Measurements from ENCODE around the gene COL23A1.
"Not testable (repeated sequence)": the region's sequence is repeated elsewhere in the genome, so short reads cannot be mapped to it uniquely, and the experiment has no call there.

Gene COL23A1

GRCh38 chr5:178313316-178313715, 276.9 kb downstream of the COL23A1 start:
- DNase-seq: no peak

GRCh38 chr5:178312880-178313282, 277.3 kb downstream of the COL23A1 start:
- DNase-seq: no peak

DNA sequence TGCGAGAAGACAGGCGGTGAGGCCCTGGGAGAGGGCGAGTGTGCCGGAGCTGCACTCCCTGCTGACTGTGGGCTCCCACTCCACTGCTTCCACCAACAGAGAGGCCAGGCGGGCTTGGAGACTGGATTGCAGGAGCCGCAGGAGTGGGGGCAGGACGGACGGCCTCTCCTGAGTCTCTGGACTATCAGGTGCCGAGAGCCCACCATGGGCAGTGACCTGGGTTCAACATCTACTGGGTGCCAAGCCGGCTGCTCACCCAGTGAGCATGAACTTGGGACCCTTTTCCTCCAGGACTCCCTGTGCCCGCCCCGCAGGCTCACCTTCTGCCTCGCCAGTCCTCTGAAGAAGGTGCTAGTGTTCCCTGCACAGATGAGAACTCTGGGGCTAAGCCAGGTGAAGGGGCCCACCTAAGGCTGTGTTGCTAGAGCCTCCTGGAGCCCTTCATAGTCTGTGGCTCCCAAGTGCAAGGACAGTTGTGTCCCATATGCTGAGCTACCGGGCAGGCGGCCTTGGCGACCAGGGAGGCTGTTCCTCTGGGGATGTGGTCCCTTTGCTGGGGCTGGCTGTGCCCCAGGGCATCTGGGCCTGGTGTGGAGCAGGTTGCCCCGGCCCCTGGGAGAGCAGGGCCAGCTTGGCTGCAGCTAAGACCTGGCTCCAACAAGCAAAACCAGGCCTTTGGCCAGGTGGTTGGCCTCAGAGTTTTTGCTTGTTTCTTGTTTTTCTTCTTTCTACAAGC, 279.9 kb downstream of the COL23A1 start:
- DNase-seq: no peak

DNA sequence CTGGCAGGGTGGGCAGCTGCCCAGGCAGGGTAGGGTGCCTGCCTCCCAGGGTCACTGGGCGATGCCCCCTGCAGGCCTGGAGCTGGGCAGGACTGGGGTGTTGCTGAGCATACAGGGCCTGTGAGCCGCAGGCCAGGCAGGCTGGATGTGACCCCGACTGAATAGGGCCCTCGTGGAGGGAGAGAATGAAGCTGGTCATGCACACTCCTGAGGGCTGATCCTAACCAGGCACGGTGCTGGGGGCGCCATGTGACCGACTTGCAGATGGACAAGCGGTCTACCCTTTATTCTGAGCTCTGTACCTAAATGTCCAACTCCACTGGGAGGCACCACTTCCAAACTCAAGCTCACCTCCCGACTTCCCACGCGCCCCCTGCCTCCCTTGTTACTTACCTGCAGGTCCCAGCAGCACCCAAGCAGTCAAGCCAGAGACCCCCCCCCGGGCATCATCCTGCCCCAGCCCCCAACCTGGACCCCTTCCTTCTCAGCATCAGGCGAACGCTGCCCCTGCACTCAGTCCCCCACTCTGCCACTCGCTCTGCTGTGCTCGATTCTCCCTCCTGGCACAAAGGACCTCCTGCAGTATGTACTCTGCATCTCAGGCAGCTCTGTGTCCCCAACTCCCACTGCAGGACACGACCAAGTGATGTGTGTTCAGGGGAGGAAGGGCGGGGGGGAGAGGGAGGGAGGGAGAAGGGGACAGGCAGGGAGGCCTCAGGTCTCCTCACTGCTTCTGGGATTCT, 280.8 kb downstream of the COL23A1 start:
- DNase-seq: no peak

- no peak for DNase-seq
These were observed 281.6 kb downstream of the COL23A1 start for GRCh38 chr5:178308541-178309092.

GRCh38 chr5:178307267-178308045, 282.7 kb downstream of the COL23A1 start:
- no peak for DNase-seq

- DNase-seq: no peak
These were observed 283.6 kb downstream of the COL23A1 start for GRCh38 chr5:178306430-178307225.

DNA sequence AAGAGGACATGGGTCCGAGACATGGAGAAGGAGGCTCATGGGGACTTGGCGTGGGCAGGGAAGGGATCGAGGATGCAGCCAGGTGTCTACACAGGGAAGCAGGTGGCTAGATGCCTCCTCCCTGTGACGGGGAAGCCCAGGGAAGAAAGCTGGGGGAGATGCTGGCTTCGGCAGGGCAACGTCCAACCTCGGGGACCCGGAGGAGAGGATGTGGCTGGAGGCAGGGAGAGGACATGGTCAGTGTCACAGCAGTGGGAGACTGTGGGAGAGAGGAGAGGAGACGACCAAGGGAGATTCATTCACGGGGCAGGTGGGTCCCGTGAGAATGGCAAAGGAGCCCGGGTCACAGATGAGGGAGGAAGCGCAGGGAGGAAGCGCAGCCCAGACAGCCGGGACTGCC, 284.4 kb downstream of the COL23A1 start:
- DNase-seq: no peak

- no peak for DNase-seq
These were observed 285.2 kb downstream of the COL23A1 start for GRCh38 chr5:178304761-178305645.

- no peak for DNase-seq
These were observed 286.2 kb downstream of the COL23A1 start for GRCh38 chr5:178304016-178304415.

- DNase-seq: not testable (repeated sequence)
These were observed 287.9 kb downstream of the COL23A1 start for GRCh38 chr5:178302321-178302720.

DNA sequence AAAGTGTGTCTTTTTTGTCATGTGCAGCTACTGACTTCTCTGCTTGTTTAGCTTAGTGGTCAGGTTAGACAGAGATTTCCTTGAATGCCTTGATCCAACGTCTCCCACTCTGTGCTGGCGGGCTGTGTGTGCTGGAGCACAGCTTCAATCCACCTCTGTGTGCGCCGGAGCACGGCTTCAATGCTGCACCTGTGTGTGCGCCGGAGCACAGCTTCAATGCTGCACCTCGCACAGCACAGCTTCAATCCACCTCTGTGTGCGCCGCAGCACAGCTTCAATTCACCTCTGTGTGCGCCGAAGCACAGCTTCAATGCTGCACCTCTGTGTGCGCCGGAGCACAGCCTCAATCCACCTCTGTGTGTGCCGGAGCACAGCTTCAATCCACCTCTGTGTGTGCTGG, 288.6 kb downstream of the COL23A1 start:
- no peak for DNase-seq

GRCh38 chr5:178298283-178298807, 291.8 kb downstream of the COL23A1 start:
- no peak for DNase-seq

- DNase-seq: no peak
These were observed 292.4 kb downstream of the COL23A1 start for GRCh38 chr5:178297751-178298150.

DNA sequence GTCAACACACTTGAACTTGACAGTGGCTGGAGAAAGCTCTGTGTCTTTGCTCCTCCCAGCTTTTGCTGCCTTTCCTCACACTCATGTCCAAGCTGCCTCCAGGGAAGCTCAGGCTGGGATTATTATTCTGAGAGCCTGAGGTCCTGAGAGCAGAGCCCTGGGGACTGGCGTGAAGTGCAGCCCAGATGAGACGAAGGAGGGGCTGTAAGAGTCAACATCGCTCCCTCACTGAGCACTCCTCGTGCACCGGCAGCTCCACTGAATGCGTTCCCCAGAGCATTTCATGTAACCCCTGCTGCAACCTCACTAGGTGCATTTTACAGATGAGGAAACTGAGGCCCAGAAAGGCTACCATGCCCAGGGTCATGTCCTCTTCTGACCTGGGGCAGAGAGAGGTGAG, 294.1 kb downstream of the COL23A1 start:
- no peak for DNase-seq

GRCh38 chr5:178295589-178295988, 294.6 kb downstream of the COL23A1 start:
- no peak for DNase-seq

DNA sequence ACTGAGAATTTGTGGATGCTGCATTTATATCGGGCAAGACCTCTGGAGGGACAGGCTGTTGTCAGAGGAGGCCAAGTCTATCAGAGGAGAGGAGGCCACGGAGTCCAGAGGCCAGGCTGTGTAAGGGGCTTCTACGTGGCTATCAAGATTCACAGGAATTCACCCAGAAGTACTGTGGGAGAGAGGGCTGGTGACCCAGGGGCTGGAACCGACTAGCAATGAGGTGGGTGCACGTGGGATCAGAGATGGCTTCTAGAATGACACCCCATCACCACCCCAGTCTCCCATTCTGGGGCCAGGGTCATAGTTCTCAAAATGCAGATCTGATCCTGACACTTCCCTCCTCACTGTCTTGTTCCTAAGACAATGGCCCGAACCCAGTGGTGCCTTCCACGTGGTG, 296.4 kb downstream of the COL23A1 start:
- DNase-seq: no peak

- no peak for DNase-seq
These were observed 296.8 kb downstream of the COL23A1 start for GRCh38 chr5:178293400-178293799.

GRCh38 chr5:178292826-178293205, 297.4 kb downstream of the COL23A1 start:
- DNase-seq: no peak

DNA sequence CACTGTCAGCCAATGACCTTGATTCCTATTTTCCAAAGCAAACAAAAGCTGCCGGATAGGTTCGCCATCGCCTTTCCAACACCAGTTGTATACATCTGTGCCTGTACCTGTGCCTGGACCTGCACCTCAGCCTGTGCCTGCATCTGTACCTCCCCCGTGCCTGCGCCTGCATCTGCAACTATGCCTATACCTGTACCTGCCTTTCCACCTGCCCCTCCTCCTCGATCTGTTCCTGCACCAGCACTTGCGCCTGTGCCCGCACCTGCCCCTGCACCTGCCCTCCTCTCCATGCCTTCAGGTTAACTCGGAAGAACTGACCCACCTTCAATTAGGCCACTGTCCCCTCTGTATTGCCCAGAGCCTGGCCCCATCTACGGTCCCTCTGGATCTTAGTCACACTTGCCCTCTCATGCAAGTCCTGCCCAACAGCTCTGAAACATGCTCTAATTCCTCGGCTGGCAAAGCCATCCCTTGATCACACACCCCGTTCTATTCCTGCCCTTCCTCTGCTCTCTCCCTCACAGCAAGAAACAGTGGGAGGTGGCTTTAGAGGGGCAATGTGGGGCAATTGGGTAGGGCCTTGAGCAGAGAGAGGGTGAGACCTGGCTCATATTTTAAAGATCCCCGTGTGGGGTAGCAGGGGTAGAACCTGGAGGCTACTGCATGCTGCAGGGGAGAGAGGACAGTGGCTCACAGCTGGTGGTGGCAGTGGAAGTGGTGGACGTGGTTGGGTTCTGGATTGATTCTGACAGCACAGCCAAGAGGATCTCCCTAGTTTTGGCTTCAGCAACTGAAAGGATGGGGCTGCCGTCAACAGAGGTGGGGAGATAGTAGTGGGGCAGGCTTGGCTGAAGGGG, 298.0 kb downstream of the COL23A1 start:
- no peak for DNase-seq
